ENCODE data around the gene ASS1.

Gene ASS1

GRCh38 chr9:130437011-130437789 is 7.6 kb upstream of the ASS1 start:
- no peak for DNase-seq

GRCh38 chr9:130438382-130438981 is 6.3 kb upstream of the ASS1 start:
- DNase-seq: no peak

- DNase-seq: no peak
These were observed 3.7 kb upstream of the ASS1 start for GRCh38 chr9:130441031-130441430.

GRCh38 chr9:130442746-130443455 is 1.9 kb upstream of the ASS1 start:
- no peak for DNase-seq

- no peak for DNase-seq
These were observed 1.3 kb upstream of the ASS1 start for GRCh38 chr9:130443456-130443801.

- no peak for DNase-seq
These were observed 795 bp upstream of the ASS1 start for GRCh38 chr9:130443840-130444492.

- no peak for DNase-seq
These were observed 665 bp downstream of the ASS1 start for GRCh38 chr9:130445268-130445983.

GRCh38 chr9:130446101-130446861 is 1.5 kb downstream of the ASS1 start:
- no peak for DNase-seq

- DNase-seq: no peak
These were observed 2.5 kb downstream of the ASS1 start for GRCh38 chr9:130447193-130447816.

GRCh38 chr9:130448035-130448624 is 3.4 kb downstream of the ASS1 start:
- no peak for DNase-seq

- DNase-seq: no peak
These were observed 4.2 kb downstream of the ASS1 start for GRCh38 chr9:130448771-130449603.

GRCh38 chr9:130450344-130451003 is 5.7 kb downstream of the ASS1 start:
- DNase-seq: no peak

- no peak for DNase-seq
These were observed 6.2 kb downstream of the ASS1 start for GRCh38 chr9:130451004-130451390.

GRCh38 chr9:130451509-130452388 is 7.0 kb downstream of the ASS1 start:
- peak; percentile 68 for DNase-seq

GRCh38 chr9:130452835-130453234 is 8.1 kb downstream of the ASS1 start:
- DNase-seq: no peak

- DNase-seq: no peak
These were observed 8.7 kb downstream of the ASS1 start for GRCh38 chr9:130453487-130453886.

GRCh38 chr9:130454096-130454811 is 9.5 kb downstream of the ASS1 start:
- no peak for DNase-seq

- DNase-seq: no peak
These were observed 10.1 kb downstream of the ASS1 start for GRCh38 chr9:130454812-130455325.
